Measurements from ENCODE around the gene PRKCQ. TPM values are rescaled to one million over a fixed set of nuclear protein-coding genes. Genes with fewer than 3 reads are reported as not detected.

Gene PRKCQ
- total and polyA plus RNA-seq, 2 of the 8 experiments (the other 6 are each of a cell fraction or from before 2014, with no cell fraction given) = 9.1 to 22.6 TPM

DNA sequence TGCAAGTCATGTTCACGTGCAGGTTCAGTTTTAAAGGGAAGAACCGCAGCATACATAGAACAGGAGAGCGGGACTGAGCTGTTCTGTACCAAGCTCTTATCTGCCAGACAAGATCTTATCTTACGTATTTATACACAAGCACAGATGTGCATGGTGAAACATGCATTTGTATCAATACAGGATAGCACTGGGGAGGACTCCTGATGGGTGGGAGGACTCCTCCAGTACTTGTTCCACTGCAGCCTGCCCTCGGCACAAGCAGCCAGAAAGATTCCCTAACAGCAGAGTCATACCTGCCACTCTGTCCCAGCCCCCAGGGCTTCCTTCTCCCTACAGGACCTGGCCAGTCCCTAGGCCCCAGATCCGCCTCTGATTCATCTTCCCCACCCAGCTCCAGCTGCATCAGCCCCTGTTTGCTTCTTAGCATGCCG lies 13.2 kb upstream of the PRKCQ start:
- Histone ChIP-seq H4K5ac (ENCODE audit: insufficient read length, low read depth, low read length) (no peak overlapping the region), H2AK5ac (ENCODE audit: low read depth, low read length) (no peak overlapping the region), H2BK5ac (ENCODE audit: low read depth, low read length) (no peak overlapping the region), H3K18ac (ENCODE audit: extremely low read depth, low read length) (no peak overlapping the region), H4K91ac (replicated peaks; ENCODE audit: insufficient read length, low read length) (no peak overlapping the region), H3K36me3 (ENCODE audit: control insufficient read depth in 2 of 4, insufficient read depth in 4 of 4, low read length in 3 of 4) (no peaks in the 10 kb centered on the region; a peak in 2 of 8 replicates), H3K79me1 (ENCODE audit: low read depth, low read length) (no peaks in the 10 kb centered on the region), H3K4ac (replicated peaks; ENCODE audit: insufficient read length, low read depth, low read length) (no peak overlapping the region), H2BK120ac (replicated peaks; ENCODE audit: low read depth, low read length) (no peak overlapping the region), H3K23me2 (ENCODE audit: low read depth, low read length) (no peaks in the 10 kb centered on the region), H3K4me3 (ENCODE audit: extremely low read depth in 1 of 4, insufficient read depth in 2 of 4, low read depth in 3 of 4, low read length in 4 of 4) (no peak overlapping the region), H2BK12ac (ENCODE audit: low read depth, low read length) (no peak overlapping the region), H3K27me3 (replicated peaks in 1 of 4; ENCODE audit: control insufficient read depth in 3 of 4, extremely low read depth in 1 of 4, insufficient read depth in 3 of 4, low read length in 3 of 4) (no peaks in the 10 kb centered on the region), H3K4me2 (ENCODE audit: insufficient read depth in 1 of 2, low read depth in 2 of 2, low read length in 2 of 2) (no peak overlapping the region), H3K14ac (ENCODE audit: insufficient read length) (no peak overlapping the region), H3K9ac (replicated peaks in 1 of 4; ENCODE audit: extremely low read depth in 1 of 4, low read depth in 3 of 4, low read length in 3 of 4) (no peak overlapping the region), H4K8ac (ENCODE audit: extremely low read depth, insufficient read depth, low read length) (peak overlapping the region; percentile 77; the same call in 1 of the 2 replicates), H2BK15ac (ENCODE audit: low read length) (no peak overlapping the region), H3K23ac (ENCODE audit: insufficient read length) (no peak overlapping the region), H2BK20ac (ENCODE audit: low read length) (no peak overlapping the region), H3K27ac (ENCODE audit: low read depth, low read length) (no peak overlapping the region), H3K4me1 (replicated peaks in 1 of 4; ENCODE audit: control insufficient read depth in 3 of 4, insufficient read depth in 4 of 4, low read length in 3 of 4) (no peaks in the 10 kb centered on the region; a peak in 1 of 7 replicates), H2AFZ (ENCODE audit: low read length) (no peak overlapping the region), H3K56ac (replicated peaks; ENCODE audit: insufficient read length, low read depth, low read length) (no peak overlapping the region), H3K9me3 (ENCODE audit: insufficient read depth in 2 of 2, low read depth in 1 of 2, low read length in 1 of 2) (no peaks in the 10 kb centered on the region), H3K79me2 (ENCODE audit: control insufficient read depth in 1 of 2, insufficient read depth in 2 of 2, low read length in 2 of 2) (no peaks in the 10 kb centered on the region), H4K20me1 (replicated peaks in 1 of 2; ENCODE audit: control insufficient read depth in 1 of 2, insufficient read depth in 2 of 2, low read length in 2 of 2) (no peaks in the 10 kb centered on the region)
- WGBS, 2 experiments (ENCODE audit: extremely low coverage in 1 of 2, insufficient coverage in 1 of 2, insufficient read length in 1 of 2, insufficient replicate concordance in 2 of 2, low coverage in 1 of 2, low lambda C conversion rate in 2 of 2, missing lambda C conversion rate in 1 of 2) = 89% methylated on average over 7 of the region's 7 CpGs; no CpG with 5 or more reads in 1 of the 2 experiments
- ChIA-PET POLR2A (ENCODE audit: partially characterized antibody) (no interaction called here), CTCF (ENCODE audit: partially characterized antibody) (interaction anchor here (1.7 kb wide), 1 partner anchor 12 kb away, joined by 6 read pairs; no protein-coding TSS in a partner anchor)
- no peak for FAIRE-seq
- no peak for DNase-seq (ENCODE audit: low read depth in 1 of 2, low spot score in 2 of 2)
- TF ChIP-seq SIN3A (conservative IDR thresholded peaks at IDR 0.05 in 1 of 2, IDR thresholded peaks at IDR 0.05 in 1 of 2; ENCODE audit: low read depth in 1 of 2, low read length in 2 of 2) (no peak), CTBP2 (IDR thresholded peaks at IDR 0.05; ENCODE audit: borderline replicate concordance, insufficient read depth, insufficient read length, low read length) (no peak), TAF7 (optimal IDR thresholded peaks at IDR 0.05; ENCODE audit: borderline replicate concordance, low read depth, low read length) (no peak), RAD21 (IDR thresholded peaks at IDR 0.05 in 1 of 2, conservative IDR thresholded peaks at IDR 0.05 in 1 of 2; ENCODE audit: low read depth in 2 of 2, low read length in 2 of 2) (no peak), RXRA (IDR thresholded peaks at IDR 0.05; ENCODE audit: insufficient read depth, low read depth, low read length) (no peak), KDM4A (IDR thresholded peaks at IDR 0.05; ENCODE audit: low read depth, low read length, severe bottlenecking) (no peak), NRF1 (IDR thresholded peaks at IDR 0.05; ENCODE audit: low read depth, low read length) (no peak), KDM1A (IDR thresholded peaks at IDR 0.05; ENCODE audit: borderline replicate concordance, low read length) (no peak), SIX5 (IDR thresholded peaks at IDR 0.05; ENCODE audit: low read depth, low read length) (no peak), RNF2 (IDR thresholded peaks at IDR 0.05; ENCODE audit: borderline replicate concordance, low read depth, low read length, missing control alignments, poor library complexity, severe bottlenecking) (no peak), CEBPB (IDR thresholded peaks at IDR 0.05; ENCODE audit: low read depth, low read length) (no peak)
- TF ChIP-seq, protein P1, sequence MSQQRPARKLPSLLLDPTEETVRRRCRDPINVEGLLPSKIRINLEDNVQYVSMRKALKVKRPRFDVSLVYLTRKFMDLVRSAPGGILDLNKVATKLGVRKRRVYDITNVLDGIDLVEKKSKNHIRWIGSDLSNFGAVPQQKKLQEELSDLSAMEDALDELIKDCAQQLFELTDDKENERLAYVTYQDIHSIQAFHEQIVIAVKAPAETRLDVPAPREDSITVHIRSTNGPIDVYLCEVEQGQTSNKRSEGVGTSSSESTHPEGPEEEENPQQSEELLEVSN (IDR thresholded peaks at IDR 0.05) = no peak
